ENCODE results near the gene MTERF4. TPM values are rescaled to one million over a fixed set of nuclear protein-coding genes. Genes with fewer than 3 reads are reported as not detected.

The MTERF4 gene
- total and polyA plus RNA-seq, 2 of the 8 experiments (the other 6 are each of a cell fraction or from before 2014, with no cell fraction given): 25.9 to 28.5 TPM

DNA sequence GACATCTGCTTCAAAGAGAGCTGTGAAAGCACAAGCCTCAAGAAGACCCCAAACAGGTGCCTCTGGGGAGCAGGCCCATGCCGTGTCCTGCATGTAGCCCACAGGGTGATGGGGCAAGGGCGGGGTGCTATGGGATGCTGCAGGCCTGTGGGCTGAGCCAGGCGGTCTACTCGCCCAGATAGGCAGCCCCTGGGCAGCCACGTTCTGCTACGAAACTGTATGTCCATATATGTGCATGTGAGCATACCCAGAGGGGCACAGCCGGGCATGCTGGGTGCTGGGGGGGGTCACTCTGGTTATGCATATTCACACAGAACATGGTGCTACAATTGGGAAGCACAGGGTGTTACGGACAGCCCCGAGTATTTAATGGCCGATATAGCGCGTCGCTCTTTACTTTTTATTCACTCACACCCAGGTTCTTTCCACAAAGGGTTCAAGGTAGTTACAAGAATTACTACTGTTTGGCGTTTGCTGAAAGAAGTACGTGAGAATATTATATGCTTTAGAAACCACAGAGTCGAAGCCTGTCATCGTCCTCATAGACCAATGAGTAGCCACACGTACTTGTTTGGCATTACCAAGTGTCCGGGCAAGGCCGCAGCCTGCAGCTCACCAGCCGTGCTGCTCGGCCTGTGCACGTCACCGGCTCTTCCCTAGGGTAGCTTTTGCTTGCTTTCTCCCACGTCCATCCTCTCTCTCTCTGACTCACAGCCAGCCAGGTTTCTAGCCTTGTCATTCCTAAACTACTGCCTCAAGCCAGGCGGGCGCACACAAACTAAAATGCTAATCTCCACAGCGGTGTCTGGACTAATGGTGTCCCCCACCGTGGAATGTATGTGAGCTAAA is 14.4 kb downstream of the MTERF4 start (continued):
- TF ChIP-seq, protein P1, sequence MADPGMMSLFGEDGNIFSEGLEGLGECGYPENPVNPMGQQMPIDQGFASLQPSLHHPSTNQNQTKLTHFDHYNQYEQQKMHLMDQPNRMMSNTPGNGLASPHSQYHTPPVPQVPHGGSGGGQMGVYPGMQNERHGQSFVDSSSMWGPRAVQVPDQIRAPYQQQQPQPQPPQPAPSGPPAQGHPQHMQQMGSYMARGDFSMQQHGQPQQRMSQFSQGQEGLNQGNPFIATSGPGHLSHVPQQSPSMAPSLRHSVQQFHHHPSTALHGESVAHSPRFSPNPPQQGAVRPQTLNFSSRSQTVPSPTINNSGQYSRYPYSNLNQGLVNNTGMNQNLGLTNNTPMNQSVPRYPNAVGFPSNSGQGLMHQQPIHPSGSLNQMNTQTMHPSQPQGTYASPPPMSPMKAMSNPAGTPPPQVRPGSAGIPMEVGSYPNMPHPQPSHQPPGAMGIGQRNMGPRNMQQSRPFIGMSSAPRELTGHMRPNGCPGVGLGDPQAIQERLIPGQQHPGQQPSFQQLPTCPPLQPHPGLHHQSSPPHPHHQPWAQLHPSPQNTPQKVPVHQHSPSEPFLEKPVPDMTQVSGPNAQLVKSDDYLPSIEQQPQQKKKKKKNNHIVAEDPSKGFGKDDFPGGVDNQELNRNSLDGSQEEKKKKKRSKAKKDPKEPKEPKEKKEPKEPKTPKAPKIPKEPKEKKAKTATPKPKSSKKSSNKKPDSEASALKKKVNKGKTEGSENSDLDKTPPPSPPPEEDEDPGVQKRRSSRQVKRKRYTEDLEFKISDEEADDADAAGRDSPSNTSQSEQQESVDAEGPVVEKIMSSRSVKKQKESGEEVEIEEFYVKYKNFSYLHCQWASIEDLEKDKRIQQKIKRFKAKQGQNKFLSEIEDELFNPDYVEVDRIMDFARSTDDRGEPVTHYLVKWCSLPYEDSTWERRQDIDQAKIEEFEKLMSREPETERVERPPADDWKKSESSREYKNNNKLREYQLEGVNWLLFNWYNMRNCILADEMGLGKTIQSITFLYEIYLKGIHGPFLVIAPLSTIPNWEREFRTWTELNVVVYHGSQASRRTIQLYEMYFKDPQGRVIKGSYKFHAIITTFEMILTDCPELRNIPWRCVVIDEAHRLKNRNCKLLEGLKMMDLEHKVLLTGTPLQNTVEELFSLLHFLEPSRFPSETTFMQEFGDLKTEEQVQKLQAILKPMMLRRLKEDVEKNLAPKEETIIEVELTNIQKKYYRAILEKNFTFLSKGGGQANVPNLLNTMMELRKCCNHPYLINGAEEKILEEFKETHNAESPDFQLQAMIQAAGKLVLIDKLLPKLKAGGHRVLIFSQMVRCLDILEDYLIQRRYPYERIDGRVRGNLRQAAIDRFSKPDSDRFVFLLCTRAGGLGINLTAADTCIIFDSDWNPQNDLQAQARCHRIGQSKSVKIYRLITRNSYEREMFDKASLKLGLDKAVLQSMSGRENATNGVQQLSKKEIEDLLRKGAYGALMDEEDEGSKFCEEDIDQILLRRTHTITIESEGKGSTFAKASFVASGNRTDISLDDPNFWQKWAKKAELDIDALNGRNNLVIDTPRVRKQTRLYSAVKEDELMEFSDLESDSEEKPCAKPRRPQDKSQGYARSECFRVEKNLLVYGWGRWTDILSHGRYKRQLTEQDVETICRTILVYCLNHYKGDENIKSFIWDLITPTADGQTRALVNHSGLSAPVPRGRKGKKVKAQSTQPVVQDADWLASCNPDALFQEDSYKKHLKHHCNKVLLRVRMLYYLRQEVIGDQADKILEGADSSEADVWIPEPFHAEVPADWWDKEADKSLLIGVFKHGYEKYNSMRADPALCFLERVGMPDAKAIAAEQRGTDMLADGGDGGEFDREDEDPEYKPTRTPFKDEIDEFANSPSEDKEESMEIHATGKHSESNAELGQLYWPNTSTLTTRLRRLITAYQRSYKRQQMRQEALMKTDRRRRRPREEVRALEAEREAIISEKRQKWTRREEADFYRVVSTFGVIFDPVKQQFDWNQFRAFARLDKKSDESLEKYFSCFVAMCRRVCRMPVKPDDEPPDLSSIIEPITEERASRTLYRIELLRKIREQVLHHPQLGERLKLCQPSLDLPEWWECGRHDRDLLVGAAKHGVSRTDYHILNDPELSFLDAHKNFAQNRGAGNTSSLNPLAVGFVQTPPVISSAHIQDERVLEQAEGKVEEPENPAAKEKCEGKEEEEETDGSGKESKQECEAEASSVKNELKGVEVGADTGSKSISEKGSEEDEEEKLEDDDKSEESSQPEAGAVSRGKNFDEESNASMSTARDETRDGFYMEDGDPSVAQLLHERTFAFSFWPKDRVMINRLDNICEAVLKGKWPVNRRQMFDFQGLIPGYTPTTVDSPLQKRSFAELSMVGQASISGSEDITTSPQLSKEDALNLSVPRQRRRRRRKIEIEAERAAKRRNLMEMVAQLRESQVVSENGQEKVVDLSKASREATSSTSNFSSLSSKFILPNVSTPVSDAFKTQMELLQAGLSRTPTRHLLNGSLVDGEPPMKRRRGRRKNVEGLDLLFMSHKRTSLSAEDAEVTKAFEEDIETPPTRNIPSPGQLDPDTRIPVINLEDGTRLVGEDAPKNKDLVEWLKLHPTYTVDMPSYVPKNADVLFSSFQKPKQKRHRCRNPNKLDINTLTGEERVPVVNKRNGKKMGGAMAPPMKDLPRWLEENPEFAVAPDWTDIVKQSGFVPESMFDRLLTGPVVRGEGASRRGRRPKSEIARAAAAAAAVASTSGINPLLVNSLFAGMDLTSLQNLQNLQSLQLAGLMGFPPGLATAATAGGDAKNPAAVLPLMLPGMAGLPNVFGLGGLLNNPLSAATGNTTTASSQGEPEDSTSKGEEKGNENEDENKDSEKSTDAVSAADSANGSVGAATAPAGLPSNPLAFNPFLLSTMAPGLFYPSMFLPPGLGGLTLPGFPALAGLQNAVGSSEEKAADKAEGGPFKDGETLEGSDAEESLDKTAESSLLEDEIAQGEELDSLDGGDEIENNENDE (IDR thresholded peaks at IDR 0.05; ENCODE audit: insufficient replicate concordance, low read length): no peak
- TF ChIP-seq POLR2AphosphoS5 (IDR thresholded peaks at IDR 0.05; ENCODE audit: low read depth, low read length): no peak
- no peak for TF ChIP-seq BACH1 (IDR thresholded peaks at IDR 0.05; ENCODE audit: low read length)
- TF ChIP-seq CREB1 (IDR thresholded peaks at IDR 0.05): no peak
- no peak for TF ChIP-seq NRF1 (IDR thresholded peaks at IDR 0.05; ENCODE audit: low read depth, low read length)
- no peak for TF ChIP-seq HDAC6 (IDR thresholded peaks at IDR 0.05; ENCODE audit: low read depth, low read length)
- TF ChIP-seq SP2 (IDR thresholded peaks at IDR 0.05; ENCODE audit: low read length): no peak
- TF ChIP-seq GABPA (IDR thresholded peaks at IDR 0.05; ENCODE audit: borderline replicate concordance, insufficient read depth, low read length): no peak
- TF ChIP-seq RAD21 (IDR thresholded peaks at IDR 0.05 in 1 of 2, conservative IDR thresholded peaks at IDR 0.05 in 1 of 2; ENCODE audit: low read depth in 2 of 2, low read length in 2 of 2): no peak
- TF ChIP-seq EZH2 (IDR thresholded peaks at IDR 0.05; ENCODE audit: low read depth, low read length, severe bottlenecking): no peak

Data from H1 (cell line).